ENCODE data around the gene ZNF142.
A peak's percentile ranks its signal among the peaks of the same experiment; 100 is the strongest.

ZNF142 gene, protein sequence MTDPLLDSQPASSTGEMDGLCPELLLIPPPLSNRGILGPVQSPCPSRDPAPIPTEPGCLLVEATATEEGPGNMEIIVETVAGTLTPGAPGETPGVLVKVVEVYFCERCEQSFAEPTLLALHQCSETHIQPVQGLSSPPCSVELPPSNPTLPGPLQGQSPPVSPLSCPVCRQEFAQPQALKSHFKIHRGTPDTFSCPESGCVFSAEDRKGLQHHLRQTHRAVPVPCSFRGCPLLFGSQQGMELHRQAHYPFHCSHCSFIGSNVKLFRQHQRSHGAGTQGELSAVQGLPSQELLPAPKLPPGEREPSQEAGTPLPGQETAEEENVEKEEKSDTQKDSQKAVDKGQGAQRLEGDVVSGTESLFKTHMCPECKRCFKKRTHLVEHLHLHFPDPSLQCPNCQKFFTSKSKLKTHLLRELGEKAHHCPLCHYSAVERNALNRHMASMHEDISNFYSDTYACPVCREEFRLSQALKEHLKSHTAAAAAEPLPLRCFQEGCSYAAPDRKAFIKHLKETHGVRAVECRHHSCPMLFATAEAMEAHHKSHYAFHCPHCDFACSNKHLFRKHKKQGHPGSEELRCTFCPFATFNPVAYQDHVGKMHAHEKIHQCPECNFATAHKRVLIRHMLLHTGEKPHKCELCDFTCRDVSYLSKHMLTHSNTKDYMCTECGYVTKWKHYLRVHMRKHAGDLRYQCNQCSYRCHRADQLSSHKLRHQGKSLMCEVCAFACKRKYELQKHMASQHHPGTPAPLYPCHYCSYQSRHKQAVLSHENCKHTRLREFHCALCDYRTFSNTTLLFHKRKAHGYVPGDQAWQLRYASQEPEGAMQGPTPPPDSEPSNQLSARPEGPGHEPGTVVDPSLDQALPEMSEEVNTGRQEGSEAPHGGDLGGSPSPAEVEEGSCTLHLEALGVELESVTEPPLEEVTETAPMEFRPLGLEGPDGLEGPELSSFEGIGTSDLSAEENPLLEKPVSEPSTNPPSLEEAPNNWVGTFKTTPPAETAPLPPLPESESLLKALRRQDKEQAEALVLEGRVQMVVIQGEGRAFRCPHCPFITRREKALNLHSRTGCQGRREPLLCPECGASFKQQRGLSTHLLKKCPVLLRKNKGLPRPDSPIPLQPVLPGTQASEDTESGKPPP (N-terminal part only)

DNA sequence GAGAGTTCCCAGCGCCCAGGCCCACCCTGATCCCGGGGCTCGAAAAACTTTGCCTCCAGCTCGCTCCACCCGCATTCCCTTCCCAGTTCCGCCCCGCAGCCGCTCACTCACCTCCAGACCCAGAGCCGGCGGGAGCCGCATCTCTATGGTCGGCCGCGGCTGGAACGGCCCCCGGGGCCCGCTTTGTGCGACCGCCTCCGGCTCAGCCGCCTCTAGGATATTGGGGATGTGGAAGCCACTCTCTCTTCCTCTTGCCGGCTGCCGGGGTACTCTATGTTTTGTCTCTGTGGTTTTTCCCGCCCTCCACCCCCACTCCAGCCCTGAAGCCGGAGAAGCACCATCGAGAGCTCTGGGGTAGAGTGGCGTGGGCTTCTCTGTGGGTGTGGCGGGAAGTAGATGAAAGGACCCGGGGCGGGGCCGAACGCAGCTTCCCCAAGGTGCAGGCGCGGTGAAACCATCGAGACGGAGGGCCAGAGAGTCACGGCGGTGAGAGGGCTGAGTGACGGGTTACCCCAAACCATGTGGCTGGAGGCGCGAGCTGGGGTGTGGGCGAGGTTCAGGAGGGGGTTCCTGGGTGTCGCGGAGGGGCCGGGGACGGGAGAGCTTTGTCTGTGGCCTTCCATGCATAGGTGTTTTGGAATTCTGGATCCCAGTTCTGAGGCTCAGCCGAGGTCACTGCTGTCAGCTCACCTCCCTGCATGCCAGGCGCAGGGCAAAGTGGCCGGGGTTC lies at the start of gene ZNF142, which contains the start of gene BCS1L:
TSS of gene ZNF142 (minus strand) at position 366 of the 730 bp plus-strand sequence. CDS start 3,194 bp downstream, outside the sequence.
TSS of gene BCS1L (plus strand) at position 426 of the 730 bp plus-strand sequence. CDS start 1,305 bp downstream, outside the sequence.
- peak; percentile 89 to 95 for DNase-seq

DNA sequence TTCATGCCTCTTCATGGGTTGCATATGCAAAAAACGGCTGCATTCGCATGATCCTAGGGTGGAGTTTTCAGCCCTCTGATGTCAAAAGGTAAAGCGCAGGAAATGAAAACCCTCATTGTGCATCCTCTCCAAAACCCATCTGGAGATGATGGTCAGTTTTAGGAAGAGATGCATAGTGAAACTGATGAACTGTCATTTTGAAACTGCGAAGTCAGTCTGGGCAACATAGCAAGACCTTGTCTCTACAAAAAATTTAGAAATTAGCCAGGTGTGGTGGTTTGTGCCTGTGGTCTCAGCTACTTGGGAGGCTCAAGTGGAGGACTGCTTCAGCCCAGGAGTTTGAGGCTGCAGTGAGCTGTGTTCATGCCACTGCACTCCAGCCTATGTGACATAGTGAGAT lies 48.7 kb upstream of the ZNF142 start:
- no peak for DNase-seq

DNA sequence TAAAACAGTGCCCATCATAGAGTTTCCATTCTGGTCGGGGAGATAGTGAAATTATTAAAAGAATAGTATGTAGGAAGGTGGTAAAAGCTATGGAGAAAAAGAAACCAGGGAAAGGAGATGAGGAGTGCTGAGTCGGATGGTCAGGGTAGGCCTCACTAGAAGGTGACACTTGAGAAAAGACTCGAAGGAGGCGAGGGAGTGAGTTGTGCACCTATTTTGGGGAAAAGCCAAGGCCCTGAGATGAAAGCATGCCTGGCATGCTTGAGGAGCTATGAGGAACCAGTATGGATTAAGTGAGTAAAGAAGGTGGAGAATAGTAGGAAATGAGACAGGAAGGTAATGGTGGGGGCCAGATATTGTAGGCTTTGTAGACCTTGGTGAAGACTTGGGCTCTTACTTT lies 43.9 kb upstream of the ZNF142 start:
- DNase-seq: no peak

DNA sequence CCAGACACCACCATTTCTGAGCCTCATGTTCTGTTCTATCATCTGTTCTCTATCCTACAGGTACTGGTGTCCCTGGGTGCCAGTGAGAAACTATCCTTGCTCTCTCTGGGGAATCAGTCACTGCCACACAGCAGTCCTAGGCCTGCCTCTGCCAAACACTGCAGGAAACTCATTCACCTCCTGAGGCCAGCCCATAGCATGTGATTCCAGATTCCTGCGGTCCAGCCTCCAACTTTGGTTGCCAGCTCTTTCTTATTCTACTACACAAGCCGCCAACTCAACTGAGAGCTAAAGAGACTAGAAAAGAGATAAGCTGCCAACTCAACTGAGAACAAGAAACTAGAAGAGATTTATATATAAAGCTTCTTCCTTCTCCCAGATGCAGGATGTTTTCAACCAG lies 42.4 kb upstream of the ZNF142 start:
- DNase-seq: no peak

DNA sequence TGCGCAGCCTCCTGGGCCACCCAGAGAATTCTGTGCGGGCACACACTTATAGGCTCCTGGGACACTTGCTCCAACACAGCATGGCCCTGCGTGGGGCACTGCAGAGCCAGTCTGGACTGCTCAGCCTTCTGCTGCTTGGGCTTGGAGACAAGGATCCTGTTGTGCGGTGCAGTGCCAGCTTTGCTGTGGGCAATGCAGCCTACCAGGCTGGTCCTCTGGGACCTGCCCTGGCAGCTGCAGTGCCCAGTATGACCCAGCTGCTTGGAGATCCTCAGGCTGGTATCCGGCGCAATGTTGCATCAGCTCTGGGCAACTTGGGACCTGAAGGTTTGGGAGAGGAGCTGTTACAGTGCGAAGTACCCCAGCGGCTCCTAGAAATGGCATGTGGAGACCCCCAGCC lies 39.5 kb upstream of the ZNF142 start:
- DNase-seq: no peak

DNA sequence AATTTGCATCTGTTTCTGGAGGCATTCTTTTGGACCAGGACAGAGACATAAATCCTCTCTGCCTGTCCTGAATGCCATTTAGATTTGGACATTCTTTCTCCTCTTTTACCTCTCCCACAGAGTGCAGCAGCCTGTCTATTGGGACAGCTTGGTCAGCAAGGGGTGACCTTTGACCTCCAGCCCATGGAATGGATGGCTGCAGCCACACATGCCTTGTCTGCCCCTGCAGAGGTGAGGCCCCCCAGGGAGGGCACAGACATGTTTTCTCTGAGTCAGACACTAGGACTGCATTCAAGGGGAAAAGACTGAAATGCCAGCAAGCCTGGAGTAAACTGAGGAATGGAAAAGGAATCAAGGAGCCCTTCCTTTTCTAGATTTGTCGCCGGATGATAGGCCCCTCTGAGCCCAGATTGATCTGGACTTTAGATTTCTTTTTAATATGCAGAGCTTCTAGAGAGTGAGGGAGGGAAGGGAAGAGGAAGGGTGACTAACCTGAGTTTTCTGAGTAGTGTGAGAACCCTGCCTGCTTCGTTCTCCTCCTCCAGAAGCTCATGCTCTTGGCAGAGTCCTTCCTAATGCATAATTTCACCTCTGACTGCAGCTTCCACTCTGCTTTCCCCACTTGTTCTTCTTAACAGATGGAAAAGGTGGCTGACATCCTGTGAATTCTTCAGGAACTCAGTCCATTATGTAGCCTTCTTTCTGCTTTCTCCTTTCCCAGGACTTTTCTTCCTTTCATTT lies 35.2 kb upstream of the ZNF142 start:
- DNase-seq: no peak

DNA sequence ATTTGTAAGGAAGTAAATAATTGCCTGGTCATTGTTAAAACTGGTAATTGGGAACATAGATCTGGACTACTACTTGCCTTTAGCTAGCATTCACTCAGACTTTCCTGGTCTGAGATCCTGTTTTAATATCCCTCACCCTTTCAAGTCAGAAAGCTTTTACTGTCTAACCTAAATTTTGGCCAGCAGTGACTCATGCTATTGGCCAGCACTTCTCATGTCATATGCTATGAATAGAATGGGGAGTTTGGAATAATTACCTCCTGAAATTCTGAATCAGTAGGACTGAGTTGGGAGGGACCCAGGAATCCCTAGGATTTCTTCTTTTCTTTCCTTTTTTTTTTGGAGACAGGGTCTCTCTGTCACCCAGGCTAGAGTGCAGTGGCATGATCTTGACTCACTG lies 31.8 kb upstream of the ZNF142 start:
- DNase-seq: no peak

DNA sequence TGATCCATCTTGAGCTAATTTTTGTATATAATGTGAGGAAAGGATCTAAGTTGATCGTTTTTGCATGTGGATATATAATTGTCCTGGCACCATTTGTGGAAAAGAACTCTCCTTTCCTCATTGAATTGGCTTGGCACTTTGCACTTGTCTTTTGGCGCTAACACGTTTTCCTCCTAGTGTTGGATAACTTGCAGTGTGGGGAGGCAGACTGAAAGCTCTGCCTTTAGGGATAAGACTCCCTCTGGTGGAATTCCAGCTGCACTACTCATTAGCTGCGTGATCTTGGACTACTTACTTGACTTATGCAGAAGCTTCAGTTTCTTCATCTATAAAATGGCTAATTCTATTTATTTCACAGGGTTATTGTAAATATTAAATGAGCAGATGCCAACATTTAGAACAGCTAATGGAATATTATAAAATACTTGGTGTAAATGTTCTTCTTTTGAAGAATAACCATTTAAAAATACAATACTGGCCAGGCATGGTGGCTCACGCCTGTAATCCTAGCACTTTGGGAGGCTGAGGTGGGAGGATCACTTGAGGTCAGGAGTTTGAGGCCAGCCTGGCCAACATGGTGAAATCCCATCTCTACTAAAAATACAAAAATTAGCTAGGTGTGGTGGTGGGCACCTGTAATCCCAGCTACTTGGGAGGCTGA lies 28.1 kb upstream of the ZNF142 start:
- DNase-seq: peak; percentile 56 to 66

DNA sequence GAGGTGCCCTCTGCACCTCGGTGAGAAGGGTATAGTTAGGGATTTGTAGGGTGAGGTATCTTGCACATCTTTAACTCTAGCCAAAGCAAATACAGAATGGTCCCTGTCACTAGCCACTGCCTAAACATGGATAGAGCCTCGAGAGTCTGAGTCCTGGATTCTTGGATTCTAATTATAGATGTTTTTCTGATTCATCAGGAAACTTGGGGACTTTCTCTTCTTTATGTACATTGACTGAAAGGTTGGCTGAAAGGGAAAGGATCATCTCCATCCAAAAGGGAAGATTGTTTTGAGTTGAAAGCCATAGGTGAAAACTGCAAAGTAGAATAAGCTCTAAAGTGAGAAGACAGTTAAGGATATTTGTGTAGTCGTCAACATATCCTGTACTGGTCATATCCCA lies 20.6 kb upstream of the ZNF142 start:
- DNase-seq: no peak

DNA sequence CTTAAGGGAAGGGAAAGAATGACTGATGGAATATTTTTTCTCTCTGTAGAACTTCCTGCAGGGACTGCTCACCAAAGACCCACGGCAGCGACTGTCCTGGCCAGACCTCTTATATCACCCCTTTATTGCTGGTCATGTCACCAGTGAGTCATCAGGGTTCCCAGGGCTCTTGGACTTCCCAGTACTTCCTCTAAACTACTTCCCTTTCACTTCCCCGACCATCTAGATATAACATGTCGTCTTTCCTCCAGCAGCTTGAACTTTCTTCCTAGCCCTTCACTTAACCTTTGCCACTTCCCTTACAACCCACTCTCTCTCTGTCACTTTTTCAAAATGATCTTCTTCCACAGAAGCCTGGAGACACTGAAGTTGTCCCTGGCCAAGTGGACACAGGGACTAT lies 19.7 kb upstream of the ZNF142 start:
- DNase-seq: no peak

DNA sequence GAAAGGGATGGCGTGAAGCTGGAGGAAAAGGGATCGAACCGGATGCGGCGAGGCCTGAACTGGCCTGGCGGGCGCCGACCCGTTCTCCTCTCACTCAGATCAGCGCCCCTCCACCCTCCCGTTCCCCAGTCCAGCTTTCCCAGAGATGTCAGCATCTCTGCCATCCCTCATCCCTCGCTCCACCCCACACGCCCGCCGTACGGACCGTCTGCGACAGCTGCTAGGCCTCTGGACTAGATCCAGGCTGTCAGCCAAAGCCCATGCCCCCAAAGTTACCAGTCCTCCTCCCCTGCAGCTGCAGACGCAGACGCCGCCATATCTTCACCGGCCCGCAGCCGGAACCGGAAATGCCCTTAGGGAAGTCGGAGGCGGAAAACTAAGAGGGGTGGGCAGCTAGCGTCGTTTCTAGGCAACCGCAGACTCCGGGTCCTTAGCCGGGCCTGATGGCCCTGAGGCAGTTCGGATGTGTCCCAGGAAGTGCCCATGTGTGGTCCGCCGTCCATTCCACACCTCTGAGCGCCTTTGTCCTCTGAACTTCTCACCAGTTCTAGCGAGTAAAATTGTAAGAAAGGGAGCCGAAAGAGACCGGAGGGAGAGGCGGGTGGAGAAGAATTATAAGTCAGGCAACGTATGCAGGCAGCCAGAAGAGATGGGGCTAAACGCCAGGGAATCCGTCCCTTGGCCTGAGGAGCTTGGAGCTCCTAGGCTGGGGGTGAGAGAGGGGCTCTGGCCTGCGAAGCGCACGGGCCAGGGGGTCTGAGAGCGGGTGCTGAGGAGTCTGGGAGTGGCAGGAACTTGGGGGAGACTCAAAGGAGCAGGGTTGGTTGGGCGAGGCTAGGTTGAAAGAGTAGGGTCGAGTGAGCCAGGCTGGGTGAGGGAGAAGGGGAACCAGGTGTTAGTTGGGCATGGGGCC lies 12.5 kb upstream of the ZNF142 start, which contains the start of the genes RNF25 and STK36:
TSS of gene RNF25 (minus strand) at position 349 of the 913 bp plus-strand sequence. CDS start at position 317, 32 bp downstream.
TSS of gene STK36 (plus strand) at position 433 of the 913 bp plus-strand sequence. CDS start 744 bp downstream, outside the sequence.
- DNase-seq: peak; percentile 86 to 91

DNA sequence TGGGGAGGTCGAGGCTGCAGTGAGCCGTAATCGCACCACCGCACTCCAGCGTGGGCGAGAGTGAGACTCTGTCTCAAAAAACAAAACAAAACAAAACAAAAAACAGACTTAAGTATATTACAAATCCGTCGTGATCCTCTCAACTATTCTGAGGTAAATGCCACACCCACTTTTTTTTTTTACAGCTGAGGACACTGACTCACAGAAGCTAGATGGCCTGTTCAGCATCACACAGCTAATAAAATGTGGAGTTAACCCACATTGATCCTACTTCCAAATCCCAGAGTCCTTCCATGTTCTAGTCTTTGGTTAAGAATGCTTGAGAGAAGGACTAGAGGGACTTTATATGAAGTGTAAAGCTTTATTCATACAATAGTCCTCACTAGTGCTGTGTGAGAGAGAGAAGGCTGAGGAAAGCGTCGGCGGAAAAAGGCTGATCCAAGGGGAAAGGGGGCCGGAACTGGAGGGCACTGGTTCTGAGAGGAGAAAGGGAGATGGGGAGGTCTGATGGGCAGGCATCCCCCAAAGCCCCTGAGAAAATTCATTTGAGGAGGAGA lies 11.8 kb upstream of the ZNF142 start:
- no peak for DNase-seq

DNA sequence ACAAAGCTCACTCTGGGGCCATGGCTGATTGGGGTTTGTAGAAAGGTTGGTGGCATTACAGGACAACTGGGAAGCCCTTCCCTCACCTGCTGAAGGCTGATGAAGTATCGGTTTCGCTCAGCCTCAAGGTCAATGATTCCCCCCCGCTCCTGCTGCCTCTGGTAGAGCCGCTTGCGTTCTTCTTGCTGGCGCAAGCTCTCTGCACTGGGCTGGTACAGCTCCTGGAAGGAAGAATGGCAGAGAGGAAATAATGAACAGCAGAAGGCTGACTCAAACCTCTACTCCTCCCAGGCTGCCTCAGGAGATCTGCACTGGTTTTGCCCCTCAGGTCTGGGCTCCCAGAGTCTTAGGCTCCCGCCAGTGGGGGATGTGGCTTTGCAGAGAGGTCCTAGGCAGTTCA lies 5.2 kb upstream of the ZNF142 start:
- no peak for DNase-seq

DNA sequence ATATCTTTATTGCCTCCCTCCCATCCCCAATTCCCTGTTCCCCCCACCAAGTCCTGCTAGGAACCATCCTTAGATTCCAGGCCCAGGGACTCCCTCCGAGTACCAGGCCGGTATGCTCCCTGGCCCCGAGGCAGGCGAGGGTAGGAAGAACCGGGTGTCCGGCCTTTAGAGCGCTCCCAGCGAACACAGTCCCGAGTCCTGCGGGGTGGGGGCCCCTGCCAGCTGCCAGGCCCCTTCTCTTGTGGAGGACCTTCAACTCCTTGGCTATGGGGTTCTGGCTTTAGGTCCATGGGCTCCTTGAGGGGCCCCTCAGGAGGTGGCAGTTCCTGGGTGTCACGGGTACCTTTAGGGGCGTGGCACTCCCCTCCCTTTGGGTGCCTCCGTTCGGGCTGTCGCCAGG lies 4.5 kb upstream of the ZNF142 start:
- DNase-seq: no peak

DNA sequence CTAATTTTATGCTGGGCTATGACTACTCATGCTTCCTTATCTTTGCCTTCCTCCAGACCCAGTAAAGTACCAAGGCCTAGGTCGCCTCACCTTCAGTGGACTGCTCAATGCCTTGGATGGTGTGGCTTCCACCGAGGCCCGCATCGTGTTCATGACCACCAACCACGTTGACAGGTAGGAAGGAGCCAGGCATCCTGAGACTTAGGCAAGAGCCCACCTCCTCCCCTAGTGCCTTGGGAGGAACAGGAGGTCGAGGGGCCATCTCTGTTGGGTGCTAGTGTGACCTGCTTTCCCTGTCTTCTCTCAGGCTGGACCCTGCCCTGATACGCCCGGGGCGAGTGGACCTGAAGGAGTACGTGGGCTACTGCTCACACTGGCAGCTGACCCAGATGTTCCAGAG lies 3.4 kb upstream of the ZNF142 start:
- no peak for DNase-seq

DNA sequence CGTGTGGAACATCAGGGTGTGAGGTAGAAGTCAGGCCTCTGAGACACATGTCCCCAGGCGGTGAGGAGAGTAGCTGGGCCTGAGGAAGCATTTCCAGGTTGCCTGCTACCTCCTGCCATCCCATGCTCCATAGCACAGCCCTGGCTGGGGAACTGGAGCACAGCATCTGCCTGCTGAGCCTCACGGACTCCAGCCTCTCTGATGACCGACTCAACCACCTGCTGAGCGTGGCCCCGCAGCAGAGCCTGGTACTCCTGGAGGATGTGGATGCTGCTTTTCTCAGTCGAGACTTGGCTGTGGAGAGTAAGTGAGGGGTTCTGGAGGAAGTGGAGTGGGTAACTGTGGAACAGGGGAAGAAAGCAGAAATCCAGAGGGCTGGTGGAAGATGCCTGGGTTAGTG lies 3.0 kb upstream of the ZNF142 start:
- no peak for DNase-seq

DNA sequence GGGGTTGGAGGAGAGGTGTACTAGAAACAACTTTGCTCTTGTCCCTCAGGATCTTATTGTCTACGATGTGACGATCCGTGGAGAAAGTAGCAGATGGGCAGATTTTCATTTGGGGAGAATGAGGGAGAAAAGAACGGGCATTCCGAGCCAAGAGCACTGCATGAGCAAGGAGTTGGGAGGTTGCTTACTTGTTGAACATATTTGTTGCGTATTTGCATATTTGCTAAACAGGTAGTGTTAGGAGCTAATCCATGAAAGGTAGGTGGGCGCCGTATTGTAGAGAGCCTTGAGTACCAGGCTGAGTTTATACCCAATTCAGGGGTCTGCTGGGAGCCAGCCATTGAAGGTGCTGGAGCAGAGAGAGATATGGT lies 550 bp upstream of the ZNF142 start:
- DNase-seq: no peak

DNA sequence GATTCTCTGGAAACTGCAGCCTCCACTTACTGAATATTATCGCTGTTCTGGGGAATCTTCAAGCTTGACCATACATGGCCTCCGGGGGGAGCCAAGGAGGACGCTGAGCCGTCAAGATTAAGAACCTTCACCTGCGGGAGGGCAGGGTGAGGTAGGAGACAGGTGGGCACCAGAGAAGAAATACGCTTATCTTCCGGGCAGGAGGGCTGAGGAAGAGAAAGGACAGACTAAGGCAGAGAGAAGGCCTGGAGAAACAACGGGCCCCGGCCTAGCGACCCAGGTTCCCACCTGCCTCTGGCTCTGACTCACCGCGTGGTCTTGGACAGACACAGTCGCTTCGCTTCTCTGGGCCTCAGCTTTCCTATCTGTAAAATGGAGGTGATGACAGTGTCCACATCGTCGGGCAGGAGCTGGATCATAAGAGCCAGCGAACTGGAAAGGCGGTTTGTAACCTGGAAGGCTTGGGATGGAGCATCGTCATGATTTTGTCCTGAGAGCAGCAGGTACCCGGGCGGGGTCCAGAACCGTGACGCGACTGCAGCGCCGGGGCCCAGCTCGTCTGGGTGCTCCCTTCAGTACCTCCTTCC lies 659 bp downstream of the ZNF142 start:
- peak; percentile 30 to 54 for DNase-seq

DNA sequence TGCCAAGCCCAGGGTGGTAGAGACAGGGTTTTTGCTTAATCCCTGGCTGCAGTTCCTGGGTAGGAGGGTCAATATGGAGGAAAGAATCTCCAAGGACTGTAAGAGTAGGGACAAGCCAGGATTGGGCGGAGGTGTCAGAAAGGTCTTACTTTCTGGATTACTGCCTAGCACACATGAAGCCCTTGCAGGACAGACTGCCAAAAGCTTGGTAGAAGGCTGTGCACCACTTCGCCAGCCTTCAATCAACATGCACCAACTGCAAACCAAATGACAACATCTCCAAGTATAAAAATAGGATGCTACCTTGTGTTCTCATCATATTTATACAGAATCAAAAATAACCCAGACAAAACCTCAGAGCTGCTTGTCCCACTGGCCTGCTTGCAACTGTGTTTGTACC lies 3.7 kb downstream of the ZNF142 start:
- no peak for DNase-seq

Data from NCI-H2081 (cell line).